Nephron progenitor cell (in vitro differentiated cells): ENCODE data around the gene OXER1.
A peak's percentile ranks its signal among the peaks of the same experiment; 100 is the strongest.

Experiments used
- DNase-seq: peaks from one replicate; pipeline ENCODE4 v3.0.0; 2021
- H3K27ac Mint-ChIP-seq: 2 replicates; pipeline ENCODE4 v1.8.0; 2021; ENCODE audit warnings: mild to moderate bottlenecking, moderate library complexity, mixed read lengths
- H3K27me3 Mint-ChIP-seq: 2 replicates; pipeline ENCODE4 v1.8.0; 2021; ENCODE audit warnings: mild to moderate bottlenecking, low read depth, mixed read lengths; ENCODE audit not compliant: poor library complexity
- H3K36me3 Mint-ChIP-seq: 2 replicates; pipeline ENCODE4 v1.8.0; 2021; ENCODE audit warnings: low read depth, mixed read lengths
- H3K4me1 Mint-ChIP-seq: 2 replicates; pipeline ENCODE4 v1.8.0; 2021; ENCODE audit warnings: mixed read lengths
- H3K4me3 Mint-ChIP-seq: 2 replicates; pipeline ENCODE4 v1.8.0; 2021; ENCODE audit warnings: mild to moderate bottlenecking, moderate library complexity, mixed read lengths
- H3K9me3 Mint-ChIP-seq: 2 replicates; pipeline ENCODE4 v1.8.0; 2021; ENCODE audit warnings: mild to moderate bottlenecking, moderate library complexity, mixed read lengths
- CTCF ChIP-seq: fragments of 200-600 bp; sonication (generic); IDR thresholded peaks from 2 replicates; pipeline ENCODE4 v1.5.0; 2021; ENCODE audit warnings: antibody characterized with exemption

The OXER1 gene

GRCh38 chr2:42767080-42767898, 3.4 kb upstream of the OXER1 start:
- no peak for DNase-seq
- no peak for TF ChIP-seq CTCF

GRCh38 chr2:42765686-42766085, 1.8 kb upstream of the OXER1 start:
- no peak overlapping the region for H3K4me3 Mint-ChIP-seq
- no peaks in the 10 kb centered on the region for H3K9me3 Mint-ChIP-seq
- H3K27me3 Mint-ChIP-seq = peaks cover 9% of the 10 kb centered on the region
- DNase-seq = no peak
- peaks cover 11% of the 10 kb centered on the region for H3K4me1 Mint-ChIP-seq
- no peak overlapping the region for H3K27ac Mint-ChIP-seq
- peaks cover 6% of the 10 kb centered on the region for H3K36me3 Mint-ChIP-seq
- no peak for TF ChIP-seq CTCF

More at GRCh38 chr2:42767080-42767898, 3.4 kb upstream of the OXER1 start:
- H3K27me3 Mint-ChIP-seq = peaks cover 9% of the 10 kb centered on the region
- H3K9me3 Mint-ChIP-seq = no peaks in the 10 kb centered on the region
- H3K27ac Mint-ChIP-seq = no peak overlapping the region
- peaks cover 6% of the 10 kb centered on the region for H3K36me3 Mint-ChIP-seq
- H3K4me1 Mint-ChIP-seq = peaks cover 11% of the 10 kb centered on the region
- no peak overlapping the region for H3K4me3 Mint-ChIP-seq

GRCh38 chr2:42764901-42765300, 966 bp upstream of the OXER1 start:
- peaks cover 13% of the 10 kb centered on the region for H3K27me3 Mint-ChIP-seq
- H3K27ac Mint-ChIP-seq = no peak overlapping the region
- DNase-seq = no peak
- H3K36me3 Mint-ChIP-seq = peaks cover 10% of the 10 kb centered on the region
- TF ChIP-seq CTCF = no peak
- peaks cover 11% of the 10 kb centered on the region for H3K4me1 Mint-ChIP-seq
- H3K9me3 Mint-ChIP-seq = no peaks in the 10 kb centered on the region
- H3K4me3 Mint-ChIP-seq = no peak overlapping the region

DNA sequence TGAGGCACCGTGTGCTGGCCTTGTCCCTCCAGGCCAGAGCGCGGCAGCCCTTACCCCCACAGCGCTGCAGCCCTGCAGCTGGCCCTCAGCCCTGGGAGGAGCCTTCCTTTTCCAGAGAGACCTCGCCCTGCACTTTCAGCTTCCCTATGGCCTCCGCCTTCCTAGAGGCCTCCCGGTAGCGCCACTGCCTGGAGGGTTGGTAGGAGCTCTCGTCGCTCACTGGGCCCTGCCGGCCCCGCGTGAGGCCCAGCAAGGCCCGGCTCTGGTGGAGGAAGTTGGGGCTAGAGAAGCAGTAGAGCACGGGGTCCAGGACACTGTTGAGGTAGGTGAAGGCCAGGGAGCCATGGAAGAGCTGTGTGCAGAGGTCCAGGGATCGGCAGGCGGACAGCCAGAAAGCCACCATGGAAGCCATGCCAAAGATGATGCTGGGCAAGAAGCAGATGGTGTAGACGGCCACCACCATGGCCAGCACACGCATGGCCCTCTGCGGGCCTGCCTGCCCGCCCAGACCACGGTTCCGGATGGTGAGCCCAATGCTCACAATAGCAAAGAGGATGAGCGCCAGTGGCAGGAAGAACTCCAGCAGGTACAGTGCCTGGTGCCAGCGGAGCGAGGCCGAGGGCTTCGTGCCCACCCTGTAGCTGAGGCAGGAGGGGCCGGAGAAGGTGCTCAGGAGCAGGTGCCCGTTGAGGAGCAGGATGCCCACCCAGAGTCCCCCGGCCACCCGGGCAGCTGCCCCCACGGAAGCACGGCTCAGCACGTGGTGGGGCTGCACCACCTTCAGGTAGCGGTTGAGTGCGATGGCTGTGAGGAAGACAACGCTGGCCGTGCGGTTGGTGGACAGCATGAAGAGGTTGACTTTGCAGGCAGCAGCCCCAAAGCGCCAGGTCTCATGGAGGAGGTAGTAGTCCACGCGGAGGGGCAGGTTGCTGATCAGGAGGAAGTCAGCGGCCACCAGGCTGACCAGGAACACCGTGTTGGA, 821 bp downstream of the OXER1 start:
- H3K36me3 Mint-ChIP-seq = peaks cover 12% of the 10 kb centered on the region
- H3K27ac Mint-ChIP-seq = peak overlapping the region; percentile 75
- no peak overlapping the region for H3K4me3 Mint-ChIP-seq
- H3K4me1 Mint-ChIP-seq = no peaks in the 10 kb centered on the region
- peaks cover 13% of the 10 kb centered on the region for H3K27me3 Mint-ChIP-seq
- no peak for TF ChIP-seq CTCF
- no peak for DNase-seq
- H3K9me3 Mint-ChIP-seq = no peaks in the 10 kb centered on the region

DNA sequence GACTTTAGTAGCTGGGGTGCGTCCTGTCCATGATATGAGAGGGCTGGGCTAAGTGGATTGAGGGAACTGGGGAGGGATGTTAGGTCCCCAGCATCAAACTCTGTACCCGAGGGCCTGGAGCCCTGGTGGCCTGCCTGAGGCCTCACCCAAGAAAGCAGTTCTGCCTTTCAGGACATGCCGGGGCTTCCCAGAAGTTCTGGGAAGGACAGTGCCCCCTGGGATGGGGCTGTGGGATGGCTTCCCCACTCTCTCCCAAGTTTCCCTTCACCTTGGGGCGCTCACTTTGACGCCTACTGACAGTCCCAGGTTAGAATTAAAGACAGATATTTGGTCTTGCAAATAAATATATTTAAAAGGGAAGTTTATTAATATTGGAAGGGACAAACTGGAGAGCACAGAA, 1.8 kb downstream of the OXER1 start:
- no peak overlapping the region for H3K27ac Mint-ChIP-seq
- H3K9me3 Mint-ChIP-seq = no peaks in the 10 kb centered on the region
- peaks cover 4% of the 10 kb centered on the region for H3K4me1 Mint-ChIP-seq
- no peak for DNase-seq
- H3K4me3 Mint-ChIP-seq = no peak overlapping the region
- no peak for TF ChIP-seq CTCF
- peaks cover 10% of the 10 kb centered on the region for H3K27me3 Mint-ChIP-seq
- peaks cover 12% of the 10 kb centered on the region for H3K36me3 Mint-ChIP-seq
